HepG2 (cell line): Measurements from ENCODE around the gene ADCY1.

Experiments
- CTCF ChIP-seq: sonication (generic); formaldehyde crosslinking; IDR thresholded peaks from 2 replicates; pipeline ENCODE4 v1.5.0; 2020; ENCODE audit warnings: mild to moderate bottlenecking, missing genetic modification reagents, moderate library complexity
- POGZ ChIP-seq: sonication (generic); formaldehyde crosslinking; IDR thresholded peaks from 2 replicates; pipeline ENCODE4 v1.4.0; 2020; ENCODE audit warnings: mild to moderate bottlenecking, missing genetic modification reagents
- POLR2A ChIP-seq, 2 experiments: IDR thresholded peaks; 2 replicates each; pipeline ENCODE4 v1.6.1; 2011; ENCODE audit warnings: low read depth in 2 of 2, low read length in 2 of 2, mild to moderate bottlenecking in 1 of 2, moderate library complexity in 1 of 2; ENCODE audit not compliant: insufficient read depth in 1 of 2
- TF ChIP-seq, protein P1 (sequence below): sonication (generic); formaldehyde crosslinking; IDR thresholded peaks from 2 replicates; pipeline ENCODE4 v1.8.1; 2023; ENCODE audit warnings: mild to moderate bottlenecking, missing genetic modification reagents
- TF ChIP-seq, protein P2 (sequence below): sonication (generic); formaldehyde crosslinking; IDR thresholded peaks from 2 replicates; pipeline ENCODE4 v1.4.0; 2020; ENCODE audit warnings: missing genetic modification reagents

- TF ChIP-seq POGZ (CRISPR knock-in tag): no peak
- TF ChIP-seq, protein P1, sequence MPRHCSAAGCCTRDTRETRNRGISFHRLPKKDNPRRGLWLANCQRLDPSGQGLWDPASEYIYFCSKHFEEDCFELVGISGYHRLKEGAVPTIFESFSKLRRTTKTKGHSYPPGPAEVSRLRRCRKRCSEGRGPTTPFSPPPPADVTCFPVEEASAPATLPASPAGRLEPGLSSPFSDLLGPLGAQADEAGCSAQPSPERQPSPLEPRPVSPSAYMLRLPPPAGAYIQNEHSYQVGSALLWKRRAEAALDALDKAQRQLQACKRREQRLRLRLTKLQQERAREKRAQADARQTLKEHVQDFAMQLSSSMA: no peak
- no peak for TF ChIP-seq POLR2A (IDR thresholded peaks at IDR 0.05; ENCODE audit: insufficient read depth in 1 of 2, low read depth in 2 of 2, low read length in 2 of 2)
- no peak for TF ChIP-seq CTCF (CRISPR knock-in tag)
- TF ChIP-seq, protein P2, sequence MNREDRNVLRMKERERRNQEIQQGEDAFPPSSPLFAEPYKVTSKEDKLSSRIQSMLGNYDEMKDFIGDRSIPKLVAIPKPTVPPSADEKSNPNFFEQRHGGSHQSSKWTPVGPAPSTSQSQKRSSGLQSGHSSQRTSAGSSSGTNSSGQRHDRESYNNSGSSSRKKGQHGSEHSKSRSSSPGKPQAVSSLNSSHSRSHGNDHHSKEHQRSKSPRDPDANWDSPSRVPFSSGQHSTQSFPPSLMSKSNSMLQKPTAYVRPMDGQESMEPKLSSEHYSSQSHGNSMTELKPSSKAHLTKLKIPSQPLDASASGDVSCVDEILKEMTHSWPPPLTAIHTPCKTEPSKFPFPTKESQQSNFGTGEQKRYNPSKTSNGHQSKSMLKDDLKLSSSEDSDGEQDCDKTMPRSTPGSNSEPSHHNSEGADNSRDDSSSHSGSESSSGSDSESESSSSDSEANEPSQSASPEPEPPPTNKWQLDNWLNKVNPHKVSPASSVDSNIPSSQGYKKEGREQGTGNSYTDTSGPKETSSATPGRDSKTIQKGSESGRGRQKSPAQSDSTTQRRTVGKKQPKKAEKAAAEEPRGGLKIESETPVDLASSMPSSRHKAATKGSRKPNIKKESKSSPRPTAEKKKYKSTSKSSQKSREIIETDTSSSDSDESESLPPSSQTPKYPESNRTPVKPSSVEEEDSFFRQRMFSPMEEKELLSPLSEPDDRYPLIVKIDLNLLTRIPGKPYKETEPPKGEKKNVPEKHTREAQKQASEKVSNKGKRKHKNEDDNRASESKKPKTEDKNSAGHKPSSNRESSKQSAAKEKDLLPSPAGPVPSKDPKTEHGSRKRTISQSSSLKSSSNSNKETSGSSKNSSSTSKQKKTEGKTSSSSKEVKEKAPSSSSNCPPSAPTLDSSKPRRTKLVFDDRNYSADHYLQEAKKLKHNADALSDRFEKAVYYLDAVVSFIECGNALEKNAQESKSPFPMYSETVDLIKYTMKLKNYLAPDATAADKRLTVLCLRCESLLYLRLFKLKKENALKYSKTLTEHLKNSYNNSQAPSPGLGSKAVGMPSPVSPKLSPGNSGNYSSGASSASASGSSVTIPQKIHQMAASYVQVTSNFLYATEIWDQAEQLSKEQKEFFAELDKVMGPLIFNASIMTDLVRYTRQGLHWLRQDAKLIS (CRISPR knock-in tag): no peak
These were observed 115.9 kb downstream of the ADCY1 start for GRCh38 chr7:45689797-45690761.
